T47D (cell line): ENCODE results near the gene LAMTOR5.

Source experiments
- DNase-seq, 2 experiments: peaks; one replicate each; pipeline versions ENCODE4 v3.0.0 to v3.0.0-alpha.2; 2011 to 2012; ENCODE audit warnings: low read depth in 1 of 2, low spot score in 1 of 2
- JUND ChIP-seq: IDR thresholded peaks from 2 replicates; pipeline ENCODE4 v1.6.1; 2012; ENCODE audit warnings: low read depth
- in situ Hi-C: cut with HindIII; loops from 2 replicates; pipeline ENCODE4 v1.10.0; 2016; ENCODE audit warnings: low sequenced_read_pairs, low pct_unique_long_range_greater_than_20kb

Gene LAMTOR5

DNA sequence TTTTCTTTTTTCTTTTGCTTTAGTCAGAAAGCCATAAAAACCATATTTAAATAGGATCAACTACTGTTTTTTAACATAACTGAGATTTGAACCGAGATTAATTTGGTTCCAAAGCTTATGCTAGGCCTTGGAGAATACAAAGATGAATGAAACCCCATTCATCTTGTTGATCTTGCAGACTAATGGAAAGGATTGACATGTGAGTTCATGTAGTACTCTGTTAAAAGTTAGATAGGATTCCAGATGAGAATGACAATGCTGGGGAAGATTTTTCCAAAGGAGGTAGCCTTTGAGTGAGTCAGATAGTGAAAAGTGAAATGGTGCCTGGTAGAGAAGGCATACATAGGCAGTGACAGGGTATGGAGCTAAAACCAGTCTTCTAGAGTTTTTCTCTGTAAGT is 45.6 kb downstream of the LAMTOR5 start:
- no peak for TF ChIP-seq JUND
- no peak for DNase-seq
- in situ Hi-C loops, result no loop called here

- in situ Hi-C loops, result no loop called here
- no peak for DNase-seq
- no peak for TF ChIP-seq JUND
Measured at GRCh38 chr1:110360431-110360830, 47.1 kb downstream of the LAMTOR5 start.

DNA sequence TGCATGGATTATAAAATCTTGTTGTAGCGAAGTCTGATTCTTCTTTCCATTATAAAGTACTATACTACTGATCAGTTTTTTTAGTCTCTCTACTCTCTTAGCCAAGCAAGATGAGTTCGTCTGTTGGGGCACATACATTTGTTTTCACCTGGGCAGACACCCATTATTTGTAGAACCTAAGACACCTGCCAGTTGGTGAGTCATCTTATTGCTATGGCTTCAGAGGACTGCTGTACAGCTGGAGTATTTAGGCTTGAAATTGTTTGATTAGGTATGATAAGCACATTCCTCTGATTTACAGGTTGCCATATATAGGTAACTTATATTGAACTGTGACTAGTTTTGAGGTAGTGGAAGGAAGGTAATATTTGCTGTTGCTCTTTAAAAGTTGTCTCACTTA is 51.1 kb downstream of the LAMTOR5 start:
- peak; percentile 43 to 75 for DNase-seq
- in situ Hi-C loops, result no loop called here
- TF ChIP-seq JUND, result peak; percentile 69

- TF ChIP-seq JUND, result no peak
- in situ Hi-C loops, result no loop called here
- no peak for DNase-seq
Measured at GRCh38 chr1:110355321-110355720, 52.2 kb downstream of the LAMTOR5 start.
